HUES6 (cell line): Measurements from ENCODE around the gene OGFOD2.

ENCODE experiments used
- H3K27ac ChIP-seq: 2 replicates; pipeline ENCODE4 v1.7.0; 2013; ENCODE audit warnings: low read depth, mild to moderate bottlenecking, low read length, inconsistent platforms
- H3K27me3 ChIP-seq: 2 replicates; pipeline ENCODE4 v1.6.1; 2013; ENCODE audit warnings: low read length; ENCODE audit not compliant: control insufficient read depth, insufficient read depth
- H3K36me3 ChIP-seq: 2 replicates; pipeline ENCODE4 v1.6.1; 2013; ENCODE audit warnings: low read length; ENCODE audit not compliant: control insufficient read depth, insufficient read depth
- H3K4me1 ChIP-seq: 2 replicates; pipeline ENCODE4 v1.6.1; 2013; ENCODE audit warnings: low read length; ENCODE audit not compliant: control insufficient read depth, insufficient read depth
- H3K4me3 ChIP-seq: 2 replicates; pipeline ENCODE4 v1.5.1; 2013; ENCODE audit warnings: low read depth, low read length
- H3K9ac ChIP-seq: one replicate; pipeline ENCODE4 v1.6.1; 2013; ENCODE audit warnings: mild to moderate bottlenecking, low read length
- H3K9me3 ChIP-seq: 2 replicates; pipeline ENCODE4 v1.6.1; 2013; ENCODE audit warnings: low read depth, low read length; ENCODE audit not compliant: control insufficient read depth, insufficient read depth

OGFOD2 gene

DNA sequence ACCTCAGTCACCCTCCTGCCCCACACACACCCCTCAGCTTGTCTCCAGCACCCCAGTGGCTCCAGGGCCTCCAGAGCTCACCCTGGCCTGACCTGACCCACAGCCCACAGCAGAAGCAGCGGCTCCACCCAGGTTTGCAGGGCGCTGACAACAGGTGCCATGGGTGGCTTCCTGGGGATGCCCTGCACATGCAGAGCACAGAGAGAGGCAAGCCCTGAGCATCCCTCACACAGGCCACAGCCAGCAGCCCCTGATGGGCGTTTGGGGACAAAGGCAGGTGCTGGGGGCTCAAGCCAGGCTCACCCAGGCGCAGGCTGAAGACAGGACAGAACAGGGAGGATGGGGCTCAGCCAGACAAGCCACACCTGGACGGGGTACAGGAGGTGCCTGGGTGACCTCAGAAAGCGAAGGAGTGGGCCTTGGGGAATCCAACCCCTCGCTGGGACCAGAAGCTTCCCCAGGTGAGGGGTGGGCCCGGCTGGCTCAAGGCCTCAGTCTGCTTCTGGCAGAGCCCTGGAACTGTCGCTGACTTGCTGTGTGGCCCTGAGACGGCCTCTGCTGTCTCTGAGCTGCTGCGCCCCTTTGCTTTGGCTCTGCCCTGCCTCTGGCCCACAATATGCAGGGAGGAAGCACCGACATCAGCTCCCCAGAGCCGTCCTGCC is 16.0 kb downstream of the OGFOD2 start:
- no peaks in the 10 kb centered on the region for H3K9me3 ChIP-seq
- no peaks in the 10 kb centered on the region for H3K4me1 ChIP-seq
- H3K27me3 ChIP-seq = no peaks in the 10 kb centered on the region
- H3K27ac ChIP-seq = no peak overlapping the region
- H3K9ac ChIP-seq = no peak overlapping the region
- H3K4me3 ChIP-seq = no peak overlapping the region
- peaks cover 46% of the 10 kb centered on the region for H3K36me3 ChIP-seq

- Histone ChIP-seq H3K36me3 (peaks cover 48% of the 10 kb centered on the region), H3K4me1 (no peaks in the 10 kb centered on the region)
Observed at GRCh38 chr12:122991623-122992275, 16.7 kb downstream of the OGFOD2 start.

GRCh38 chr12:122992386-122992785 is 17.3 kb downstream of the OGFOD2 start:
- H3K9ac ChIP-seq = no peak overlapping the region
- H3K27me3 ChIP-seq = no peaks in the 10 kb centered on the region
- no peak overlapping the region for H3K27ac ChIP-seq
- H3K4me3 ChIP-seq = no peak overlapping the region
- peaks cover 45% of the 10 kb centered on the region for H3K36me3 ChIP-seq
- H3K4me1 ChIP-seq = no peaks in the 10 kb centered on the region
- H3K9me3 ChIP-seq = no peaks in the 10 kb centered on the region

More at GRCh38 chr12:122991623-122992275, 16.7 kb downstream of the OGFOD2 start:
- no peak overlapping the region for H3K4me3 ChIP-seq
- H3K9ac ChIP-seq = no peak overlapping the region
- H3K27me3 ChIP-seq = no peaks in the 10 kb centered on the region
- H3K9me3 ChIP-seq = no peaks in the 10 kb centered on the region
- no peak overlapping the region for H3K27ac ChIP-seq

GRCh38 chr12:122994140-122994675 is 19.2 kb downstream of the OGFOD2 start:
- H3K4me3 ChIP-seq = no peak overlapping the region
- peaks cover 37% of the 10 kb centered on the region for H3K36me3 ChIP-seq
- no peaks in the 10 kb centered on the region for H3K9me3 ChIP-seq
- H3K27ac ChIP-seq = no peak overlapping the region
- H3K9ac ChIP-seq = no peak overlapping the region
- no peaks in the 10 kb centered on the region for H3K27me3 ChIP-seq
- H3K4me1 ChIP-seq = no peaks in the 10 kb centered on the region

GRCh38 chr12:122994781-122995502 is 19.9 kb downstream of the OGFOD2 start:
- H3K9me3 ChIP-seq = no peaks in the 10 kb centered on the region
- no peaks in the 10 kb centered on the region for H3K27me3 ChIP-seq
- no peaks in the 10 kb centered on the region for H3K4me1 ChIP-seq
- no peak overlapping the region for H3K4me3 ChIP-seq
- H3K36me3 ChIP-seq = peaks cover 37% of the 10 kb centered on the region
- no peak overlapping the region for H3K27ac ChIP-seq
- H3K9ac ChIP-seq = no peak overlapping the region

DNA sequence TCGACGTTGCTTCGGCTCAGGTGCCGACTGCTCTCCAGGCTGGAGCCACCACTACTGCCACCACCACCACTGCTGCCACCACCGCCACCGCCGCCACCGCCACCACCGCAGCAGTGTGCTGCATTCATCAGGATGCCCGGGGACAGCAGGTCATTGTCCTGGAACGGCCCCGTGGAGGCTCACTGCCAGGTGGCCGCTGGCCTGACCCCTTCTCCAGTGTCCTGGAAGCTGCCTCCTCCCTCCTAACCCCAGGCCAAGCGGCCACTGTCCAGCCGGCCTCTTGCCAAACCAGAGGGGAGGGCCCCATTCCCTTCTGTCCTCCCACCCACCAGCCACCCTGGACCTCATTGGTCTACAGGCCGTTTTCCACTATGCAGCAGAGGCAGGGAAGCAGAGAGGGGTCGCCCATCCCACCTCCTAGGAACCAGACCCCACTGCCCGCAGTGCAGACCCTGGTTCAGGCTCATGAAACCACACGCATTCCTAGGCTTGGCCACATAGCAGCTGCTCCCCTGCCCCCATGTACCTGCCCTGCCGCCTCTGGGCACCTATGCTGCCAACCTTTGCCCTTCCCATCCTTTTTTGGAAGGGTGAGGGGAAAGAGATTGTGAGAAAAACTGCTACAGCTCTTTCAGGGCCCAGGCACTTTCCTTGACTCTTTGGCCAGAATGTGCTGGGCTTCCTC is 20.6 kb downstream of the OGFOD2 start:
- no peak overlapping the region for H3K27ac ChIP-seq
- H3K36me3 ChIP-seq = peaks cover 31% of the 10 kb centered on the region
- no peak overlapping the region for H3K9ac ChIP-seq
- H3K27me3 ChIP-seq = no peaks in the 10 kb centered on the region
- no peaks in the 10 kb centered on the region for H3K4me1 ChIP-seq
- no peak overlapping the region for H3K4me3 ChIP-seq
- no peaks in the 10 kb centered on the region for H3K9me3 ChIP-seq

DNA sequence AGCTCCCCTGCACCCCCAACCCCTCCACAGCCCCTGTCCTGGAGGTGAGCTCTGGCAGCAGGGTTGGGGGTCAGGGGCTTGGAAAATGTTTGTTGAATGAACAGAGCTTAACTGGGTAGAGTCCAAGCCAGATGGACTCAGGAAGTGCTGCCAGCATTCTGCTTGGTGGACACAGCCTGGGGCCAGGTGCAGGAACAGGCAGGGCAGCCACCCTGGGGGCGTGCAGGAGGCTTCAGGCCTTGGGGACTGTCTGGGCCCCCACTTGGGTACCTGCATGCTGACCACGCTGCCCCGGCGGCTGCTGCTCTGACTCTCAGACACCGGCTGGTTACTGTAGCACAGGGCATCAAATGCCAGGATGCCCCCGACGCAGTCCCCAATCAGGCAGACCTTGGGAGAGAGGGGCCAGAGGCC is 21.2 kb downstream of the OGFOD2 start:
- Histone ChIP-seq H3K4me1 (no peaks in the 10 kb centered on the region), H3K9me3 (no peaks in the 10 kb centered on the region), H3K9ac (no peak overlapping the region), H3K36me3 (peaks cover 35% of the 10 kb centered on the region), H3K27me3 (no peaks in the 10 kb centered on the region), H3K4me3 (no peak overlapping the region), H3K27ac (no peak overlapping the region)

GRCh38 chr12:122996621-122997342 is 21.7 kb downstream of the OGFOD2 start:
- H3K9ac ChIP-seq = no peak overlapping the region
- peaks cover 31% of the 10 kb centered on the region for H3K36me3 ChIP-seq
- no peak overlapping the region for H3K27ac ChIP-seq
- H3K4me3 ChIP-seq = no peak overlapping the region
- no peaks in the 10 kb centered on the region for H3K27me3 ChIP-seq
- no peaks in the 10 kb centered on the region for H3K4me1 ChIP-seq
- no peaks in the 10 kb centered on the region for H3K9me3 ChIP-seq

GRCh38 chr12:122997343-122998250 is 22.6 kb downstream of the OGFOD2 start:
- Histone ChIP-seq H3K27me3 (no peaks in the 10 kb centered on the region), H3K4me3 (no peak overlapping the region), H3K9ac (no peak overlapping the region), H3K9me3 (no peaks in the 10 kb centered on the region), H3K36me3 (peaks cover 24% of the 10 kb centered on the region), H3K27ac (0 out of 2 replicates have a peak overlapping the region, but pooled peaks have one; percentile 45), H3K4me1 (no peaks in the 10 kb centered on the region)
